NCI-H2107 treated with DMSO at 0.1 percent for 48 hours (cell line): ENCODE results near the gene BAG1.
A peak's percentile ranks its signal among the peaks of the same experiment; 100 is the strongest.

Source experiments
- DNase-seq: peaks from one replicate; lab custom pipeline; 2025; ENCODE audit not compliant: unreplicated experiment; lab: John Stamatoyannopoulos, UW

Gene BAG1

GRCh38 chr9:33264473-33265177, at the start of gene BAG1, which contains the start of gene CHMP5:
Gene BAG1 (minus strand): TSS chr9:33264708.
Gene CHMP5 (plus strand): TSS chr9:33265049. CDS start chr9:33265079, 30 bp downstream.
- DNase-seq, result peak; percentile 97

- DNase-seq, result no peak
These were observed 47.4 kb upstream of the BAG1 start for GRCh38 chr9:33311953-33312352.

- DNase-seq, result no peak
These were observed 46.2 kb upstream of the BAG1 start for GRCh38 chr9:33310748-33311147.

- no peak for DNase-seq
These were observed 45.4 kb upstream of the BAG1 start for GRCh38 chr9:33309903-33310302.

GRCh38 chr9:33307067-33307466, 42.6 kb upstream of the BAG1 start:
- no peak for DNase-seq

GRCh38 chr9:33306037-33306436, 41.5 kb upstream of the BAG1 start:
- DNase-seq, result no peak

GRCh38 chr9:33304362-33304761, 39.9 kb upstream of the BAG1 start:
- no peak for DNase-seq

- DNase-seq, result no peak
These were observed 36.0 kb upstream of the BAG1 start for GRCh38 chr9:33300546-33300945.

- peak; percentile 51 for DNase-seq
These were observed 32.9 kb upstream of the BAG1 start for GRCh38 chr9:33297432-33297831.

- DNase-seq, result no peak
These were observed 31.1 kb upstream of the BAG1 start for GRCh38 chr9:33295571-33295970.

GRCh38 chr9:33294670-33295432, 30.3 kb upstream of the BAG1 start:
- no peak for DNase-seq

GRCh38 chr9:33293782-33294181, 29.3 kb upstream of the BAG1 start:
- DNase-seq, result no peak

GRCh38 chr9:33291901-33292300, 27.4 kb upstream of the BAG1 start:
- no peak for DNase-seq

- DNase-seq, result no peak
These were observed 26.5 kb upstream of the BAG1 start for GRCh38 chr9:33291031-33291397.

- DNase-seq, result peak; percentile 90
These were observed 25.9 kb upstream of the BAG1 start, which contains the start of gene NFX1 for GRCh38 chr9:33290247-33291030. Gene NFX1 (plus strand): TSS chr9:33290516. CDS start chr9:33290573, 57 bp downstream.

GRCh38 chr9:33289936-33290246, 25.4 kb upstream of the BAG1 start:
- no peak for DNase-seq

- no peak for DNase-seq
These were observed 25.0 kb upstream of the BAG1 start for GRCh38 chr9:33289496-33289895.

- no peak for DNase-seq
These were observed 24.4 kb upstream of the BAG1 start for GRCh38 chr9:33288828-33289483.

GRCh38 chr9:33288235-33288634, 23.7 kb upstream of the BAG1 start:
- no peak for DNase-seq

- DNase-seq, result peak; percentile 80
These were observed 22.6 kb upstream of the BAG1 start for GRCh38 chr9:33287087-33287490.

- no peak for DNase-seq
These were observed 21.0 kb upstream of the BAG1 start for GRCh38 chr9:33285502-33285901.
